HEK293 (cell line): ENCODE data around the gene DRD1.

Experiments used
- CTCF ChIA-PET: fragments of 350-600 bp; formaldehyde crosslinking; extraction: SDS; loops from one replicate; lab custom pipeline; 2021; ENCODE audit warnings: antibody characterized with exemption; lab: Yijun Ruan, JAX
- POLR2A ChIA-PET: fragments of 300-600 bp; formaldehyde crosslinking; extraction: SDS; loops from one replicate; lab custom pipeline; 2020; ENCODE audit warnings: antibody characterized with exemption, inconsistent platforms; lab: Yijun Ruan, JAX
- H3K27ac ChIP-seq: fragments of 200-500 bp; sonication (Bioruptor generic); 2 replicates; pipeline ENCODE4 v1.5.1; 2014; ENCODE audit warnings: low read depth, low read length, control low read depth, inconsistent platforms; ENCODE audit errors: extremely low read depth
- H3K36me3 ChIP-seq, 2 experiments: fragments of 200-500 bp in 1 of 2; sonication (Bioruptor generic) in 1 of 2; 1 replicate in 1 of 2; 2 replicates in 1 of 2; pipeline ENCODE4 v1.5.1; 2014 to 2017; ENCODE audit warnings: inconsistent platforms in 2 of 2, low read length in 2 of 2; ENCODE audit not compliant: control insufficient read depth in 2 of 2, insufficient read depth in 1 of 2
- H3K4me1 ChIP-seq: fragments of 200-500 bp; sonication (Bioruptor generic); 2 replicates; pipeline ENCODE4 v1.5.1; 2014; ENCODE audit warnings: mild to moderate bottlenecking, low read length, inconsistent platforms; ENCODE audit not compliant: control insufficient read depth, insufficient read depth
- H3K4me3 ChIP-seq: 2 replicates; pipeline ENCODE4 v1.5.1; 2011; ENCODE audit warnings: low read depth, mild to moderate bottlenecking, control low read depth, low read length, moderate library complexity
- H3K9me3 ChIP-seq: fragments of 200-500 bp; sonication (Bioruptor generic); 2 replicates; pipeline ENCODE4 v1.5.1; 2014; ENCODE audit warnings: low read depth, low read length, inconsistent platforms; ENCODE audit not compliant: control insufficient read depth, insufficient read depth
- EGR2 ChIP-seq: fragments of 450-650 bp; formaldehyde crosslinking; IDR thresholded peaks from 2 replicates; pipeline ENCODE4 v1.5.1; 2016; ENCODE audit warnings: low read depth, missing biosample characterization, missing genetic modification characterization
- GLIS2 ChIP-seq: fragments of 450-650 bp; formaldehyde crosslinking; IDR thresholded peaks from 2 replicates; pipeline ENCODE4 v1.5.1; 2016; ENCODE audit warnings: missing biosample characterization, missing genetic modification characterization
- KLF16 ChIP-seq: fragments of 450-650 bp; formaldehyde crosslinking; IDR thresholded peaks from 2 replicates; pipeline ENCODE4 v1.5.1; 2017; ENCODE audit warnings: missing biosample characterization, missing genetic modification characterization
- ZNF146 ChIP-seq: fragments of 450-650 bp; formaldehyde crosslinking; IDR thresholded peaks from 2 replicates; pipeline ENCODE4 v1.5.1; 2016; ENCODE audit warnings: missing biosample characterization, missing genetic modification characterization
- ZNF223 ChIP-seq: fragments of 450-650 bp; formaldehyde crosslinking; IDR thresholded peaks from 2 replicates; pipeline ENCODE4 v1.5.1; 2016; ENCODE audit warnings: missing biosample characterization, missing genetic modification characterization
- ZNF23 ChIP-seq: fragments of 450-650 bp; formaldehyde crosslinking; IDR thresholded peaks from 2 replicates; pipeline ENCODE4 v1.5.1; 2016; ENCODE audit warnings: missing biosample characterization, missing genetic modification characterization, borderline replicate concordance
- ZNF239 ChIP-seq: fragments of 450-650 bp; formaldehyde crosslinking; IDR thresholded peaks from 2 replicates; pipeline ENCODE4 v1.5.1; 2016; ENCODE audit warnings: missing biosample characterization, missing genetic modification characterization
- ZNF350 ChIP-seq: fragments of 450-650 bp; formaldehyde crosslinking; IDR thresholded peaks from 2 replicates; pipeline ENCODE4 v1.5.0; 2017; ENCODE audit warnings: missing biosample characterization, mild to moderate bottlenecking, missing genetic modification characterization
- ZNF37A ChIP-seq: fragments of 450-650 bp; IDR thresholded peaks from 2 replicates; pipeline ENCODE4 v1.5.1; 2018; ENCODE audit warnings: missing biosample characterization, missing genetic modification characterization
- ZNF585B ChIP-seq: fragments of 450-650 bp; formaldehyde crosslinking; IDR thresholded peaks from 2 replicates; pipeline ENCODE4 v1.5.1; 2016; ENCODE audit warnings: missing biosample characterization, missing genetic modification characterization
- TF ChIP-seq, protein P1 (sequence below): fragments of 450-650 bp; formaldehyde crosslinking; conservative IDR thresholded peaks from 2 replicates; pipeline ENCODE4 v1.5.1; 2016; ENCODE audit warnings: low read depth, missing biosample characterization, missing genetic modification characterization
- TF ChIP-seq, protein P2 (sequence below): fragments of 450-650 bp; formaldehyde crosslinking; IDR thresholded peaks from 2 replicates; pipeline ENCODE4 v1.5.1; 2016; ENCODE audit warnings: missing biosample characterization, missing genetic modification characterization
- TF ChIP-seq, protein P3 (sequence below): fragments of 450-650 bp; formaldehyde crosslinking; IDR thresholded peaks from 2 replicates; pipeline ENCODE4 v1.5.1; 2016; ENCODE audit warnings: missing biosample characterization, missing genetic modification characterization

The DRD1 gene

DNA sequence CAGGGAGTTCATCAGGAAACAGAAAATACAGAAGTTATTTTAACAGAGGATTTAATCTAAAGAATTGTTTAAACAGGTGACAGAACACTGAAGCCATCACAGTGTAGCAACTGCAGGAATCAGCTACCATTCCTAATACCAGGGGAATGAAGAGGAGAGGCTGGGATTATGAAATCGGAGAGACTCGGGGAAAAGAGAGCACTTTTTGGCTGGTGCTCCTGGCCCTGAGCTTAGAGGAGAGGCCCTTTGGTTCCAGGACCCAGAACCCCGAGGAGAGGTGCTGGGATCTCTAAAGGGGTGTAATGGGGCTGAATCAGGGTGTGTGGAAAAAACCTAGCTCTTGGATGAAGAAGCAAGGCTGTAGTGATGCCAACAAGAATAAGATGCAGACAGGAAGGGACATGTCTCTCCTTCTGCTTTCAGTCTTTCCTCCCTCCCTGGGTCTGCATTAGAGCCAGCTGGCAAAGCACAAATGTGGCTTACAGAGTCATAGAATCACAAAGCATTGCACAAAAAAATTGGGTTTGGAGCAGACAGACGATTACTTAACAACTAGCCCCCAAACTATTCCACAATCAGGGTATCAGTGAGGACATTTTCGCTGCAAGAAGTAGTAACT, 22.8 kb upstream of the DRD1 start (continued):
- TF ChIP-seq, protein P1, sequence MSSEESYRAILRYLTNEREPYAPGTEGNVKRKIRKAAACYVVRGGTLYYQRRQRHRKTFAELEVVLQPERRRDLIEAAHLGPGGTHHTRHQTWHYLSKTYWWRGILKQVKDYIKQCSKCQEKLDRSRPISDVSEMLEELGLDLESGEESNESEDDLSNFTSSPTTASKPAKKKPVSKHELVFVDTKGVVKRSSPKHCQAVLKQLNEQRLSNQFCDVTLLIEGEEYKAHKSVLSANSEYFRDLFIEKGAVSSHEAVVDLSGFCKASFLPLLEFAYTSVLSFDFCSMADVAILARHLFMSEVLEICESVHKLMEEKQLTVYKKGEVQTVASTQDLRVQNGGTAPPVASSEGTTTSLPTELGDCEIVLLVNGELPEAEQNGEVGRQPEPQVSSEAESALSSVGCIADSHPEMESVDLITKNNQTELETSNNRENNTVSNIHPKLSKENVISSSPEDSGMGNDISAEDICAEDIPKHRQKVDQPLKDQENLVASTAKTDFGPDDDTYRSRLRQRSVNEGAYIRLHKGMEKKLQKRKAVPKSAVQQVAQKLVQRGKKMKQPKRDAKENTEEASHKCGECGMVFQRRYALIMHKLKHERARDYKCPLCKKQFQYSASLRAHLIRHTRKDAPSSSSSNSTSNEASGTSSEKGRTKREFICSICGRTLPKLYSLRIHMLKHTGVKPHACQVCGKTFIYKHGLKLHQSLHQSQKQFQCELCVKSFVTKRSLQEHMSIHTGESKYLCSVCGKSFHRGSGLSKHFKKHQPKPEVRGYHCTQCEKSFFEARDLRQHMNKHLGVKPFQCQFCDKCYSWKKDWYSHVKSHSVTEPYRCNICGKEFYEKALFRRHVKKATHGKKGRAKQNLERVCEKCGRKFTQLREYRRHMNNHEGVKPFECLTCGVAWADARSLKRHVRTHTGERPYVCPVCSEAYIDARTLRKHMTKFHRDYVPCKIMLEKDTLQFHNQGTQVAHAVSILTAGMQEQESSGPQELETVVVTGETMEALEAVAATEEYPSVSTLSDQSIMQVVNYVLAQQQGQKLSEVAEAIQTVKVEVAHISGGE = no peak
- TF ChIP-seq ZNF350 (tag by site-specific recombination) = no peak
- TF ChIP-seq ZNF585B (tag by site-specific recombination) = no peak
- no peak for TF ChIP-seq ZNF223 (tag by site-specific recombination)
- TF ChIP-seq, protein P2, sequence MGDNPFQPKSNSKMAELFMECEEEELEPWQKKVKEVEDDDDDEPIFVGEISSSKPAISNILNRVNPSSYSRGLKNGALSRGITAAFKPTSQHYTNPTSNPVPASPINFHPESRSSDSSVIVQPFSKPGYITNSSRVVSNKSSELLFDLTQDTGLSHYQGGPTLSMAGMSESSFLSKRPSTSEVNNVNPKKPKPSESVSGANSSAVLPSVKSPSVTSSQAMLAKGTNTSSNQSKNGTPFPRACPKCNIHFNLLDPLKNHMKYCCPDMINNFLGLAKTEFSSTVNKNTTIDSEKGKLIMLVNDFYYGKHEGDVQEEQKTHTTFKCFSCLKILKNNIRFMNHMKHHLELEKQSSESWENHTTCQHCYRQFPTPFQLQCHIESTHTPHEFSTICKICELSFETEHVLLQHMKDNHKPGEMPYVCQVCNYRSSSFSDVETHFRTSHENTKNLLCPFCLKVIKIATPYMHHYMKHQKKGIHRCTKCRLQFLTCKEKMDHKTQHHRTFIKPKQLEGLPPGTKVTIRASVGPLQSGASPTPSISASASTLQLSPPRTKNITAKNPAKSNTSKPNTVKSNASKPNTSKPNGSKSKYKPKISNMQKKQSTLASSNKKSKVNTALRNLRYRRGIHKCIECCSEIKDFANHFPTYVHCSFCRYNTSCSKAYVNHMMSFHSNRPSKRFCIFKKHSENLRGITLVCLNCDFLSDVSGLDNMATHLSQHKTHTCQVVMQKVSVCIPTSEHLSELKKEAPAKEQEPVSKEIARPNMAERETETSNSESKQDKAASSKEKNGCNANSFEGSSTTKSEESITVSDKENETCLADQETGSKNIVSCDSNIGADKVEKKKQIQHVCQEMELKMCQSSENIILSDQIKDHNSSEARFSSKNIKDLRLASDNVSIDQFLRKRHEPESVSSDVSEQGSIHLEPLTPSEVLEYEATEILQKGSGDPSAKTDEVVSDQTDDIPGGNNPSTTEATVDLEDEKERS (tag by site-specific recombination) = no peak

DNA sequence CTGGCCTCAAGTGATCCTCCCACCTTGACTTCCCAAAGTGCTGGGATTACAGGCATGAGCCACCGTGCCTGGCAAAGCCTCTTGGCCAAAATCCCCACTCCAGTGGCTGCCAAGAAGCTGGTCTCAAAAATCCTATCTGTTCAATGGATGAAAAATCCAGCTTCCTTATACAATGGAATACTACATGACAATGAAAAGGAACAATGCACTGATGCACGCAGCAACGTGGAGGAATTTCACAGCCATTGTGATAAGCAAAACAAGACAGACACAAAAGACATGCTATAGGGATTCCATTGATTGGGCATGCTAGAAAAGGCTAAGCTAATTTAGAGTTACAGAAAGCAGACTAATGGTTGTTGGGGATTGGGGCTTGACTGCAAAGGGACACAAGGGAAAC, 21.3 kb upstream of the DRD1 start:
- Histone ChIP-seq H3K4me3 (no peak overlapping the region), H3K9me3 (no peaks in the 10 kb centered on the region), H3K4me1 (no peaks in the 10 kb centered on the region), H3K27ac (no peak overlapping the region), H3K36me3 (no peaks in the 10 kb centered on the region)
- CTCF ChIA-PET = interaction anchor here (0.6 to 4.7 kb wide), 23 partner anchors 9 to 587 kb away, joined by 3 to 36 read pairs (median 5); partner anchors contain the start of genes DRD1 and SFXN1
- TF ChIP-seq EGR2 (tag by site-specific recombination) (no peak), ZNF146 (tag by site-specific recombination) (peak; percentile 86), ZNF37A (tag by site-specific recombination) (no peak), ZNF239 (0 out of 2 replicates have a peak, but pooled peaks have one; percentile 39)
- POLR2A ChIA-PET = no interaction called here

DNA sequence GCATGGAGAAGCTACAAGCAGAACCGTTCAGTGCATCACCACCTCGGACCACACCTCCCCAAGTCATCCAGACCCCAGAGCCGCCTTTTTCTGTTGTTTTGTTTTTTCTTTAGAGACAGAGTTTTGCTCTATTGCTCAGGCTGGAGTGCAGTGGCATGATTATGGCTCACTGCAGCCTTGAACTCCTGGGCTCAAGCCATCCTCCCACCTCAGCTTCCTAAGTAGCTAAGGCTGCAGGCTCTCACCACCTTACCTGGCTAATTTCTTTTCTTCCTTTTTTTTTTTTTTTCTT, 20.9 kb upstream of the DRD1 start:
- no peaks in the 10 kb centered on the region for H3K9me3 ChIP-seq
- no peak overlapping the region for H3K27ac ChIP-seq
- H3K36me3 ChIP-seq = no peaks in the 10 kb centered on the region
- ChIA-PET POLR2A (no interaction called here), CTCF (interaction anchor here (0.6 to 4.7 kb wide), 29 partner anchors 10 to 587 kb away, joined by 3 to 36 read pairs (median 5); partner anchors contain the start of genes DRD1 and SFXN1)
- TF ChIP-seq KLF16 (tag by site-specific recombination) = no peak
- no peak for TF ChIP-seq ZNF23 (tag by site-specific recombination)
- TF ChIP-seq, protein P3, sequence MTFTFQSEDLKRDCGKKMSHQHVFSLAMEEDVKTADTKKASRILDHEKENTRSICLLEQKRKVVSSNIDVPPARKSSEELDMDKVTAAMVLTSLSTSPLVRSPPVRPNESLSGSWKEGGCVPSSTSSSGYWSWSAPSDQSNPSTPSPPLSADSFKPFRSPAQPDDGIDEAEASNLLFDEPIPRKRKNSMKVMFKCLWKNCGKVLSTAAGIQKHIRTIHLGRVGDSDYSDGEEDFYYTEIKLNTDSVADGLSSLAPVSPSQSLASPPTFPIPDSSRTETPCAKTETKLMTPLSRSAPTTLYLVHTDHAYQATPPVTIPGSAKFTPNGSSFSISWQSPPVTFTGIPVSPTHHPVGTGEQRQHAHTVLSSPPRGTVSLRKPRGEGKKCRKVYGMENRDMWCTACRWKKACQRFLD (tag by site-specific recombination) = no peak
- no peak for TF ChIP-seq GLIS2 (tag by site-specific recombination)
- H3K4me3 ChIP-seq = no peak overlapping the region
- H3K4me1 ChIP-seq = no peaks in the 10 kb centered on the region
